PC-3 (cell line): ENCODE results near the gene TMEM233. TPM values are rescaled to one million over a fixed set of nuclear protein-coding genes. Genes with fewer than 3 reads are reported as not detected.

Experiments used
- ATAC-seq: fragments of 200-7000 bp; cut with Tn5 transposase; 2 replicates; pipeline ENCODE4 v1.9.1; 2020; ENCODE audit warnings: mild to moderate bottlenecking, moderate library complexity
- BruUV-seq: library from RNA; stranded (reverse); fragments of 400-500 nt; replicated peaks from 2 replicates; lab custom pipeline; 2021; lab: Mats Ljungman, UMichigan
- CTCF ChIA-PET: fragments of 300-600 bp; sonication (Branson Sonifier 250); formaldehyde crosslinking; loops from one replicate; lab custom pipeline; 2022; ENCODE audit warnings: antibody characterized with exemption; lab: Charles Lee
- POLR2A ChIA-PET: fragments of 300-600 bp; sonication (Branson Sonifier 250); formaldehyde crosslinking; loops from one replicate; lab custom pipeline; 2022; ENCODE audit warnings: antibody characterized with exemption; ENCODE audit not compliant: unreplicated experiment; lab: Charles Lee
- DNase-seq: peaks from one replicate; pipeline ENCODE4 v3.0.0-alpha.2; 2015
- H2AFZ ChIP-seq: fragments of 300-600 bp; sonication (generic); 2 replicates; pipeline ENCODE4 v1.6.0; 2016; ENCODE audit warnings: antibody characterized with exemption, low read length
- H3F3A ChIP-seq: fragments of 300-600 bp; sonication (generic); one replicate; pipeline ENCODE4 v1.6.0; 2017; ENCODE audit warnings: antibody characterized with exemption, low read length, control low read depth, mild to moderate bottlenecking; ENCODE audit not compliant: unreplicated experiment
- H3K27ac ChIP-seq: fragments of 300-600 bp; sonication (generic); 2 replicates; pipeline ENCODE4 v1.5.1; 2016; ENCODE audit warnings: mild to moderate bottlenecking, low read length
- H3K27me3 ChIP-seq: fragments of 300-600 bp; sonication (generic); 2 replicates; pipeline ENCODE4 v1.6.1; 2016; ENCODE audit warnings: low read length, mixed read lengths
- H3K36me3 ChIP-seq: fragments of 300-600 bp; sonication (generic); 2 replicates; pipeline ENCODE4 v1.6.1; 2016; ENCODE audit warnings: low read depth, mixed run types, low read length, mixed read lengths
- H3K4me1 ChIP-seq: fragments of 300-600 bp; sonication (generic); 2 replicates; pipeline ENCODE4 v1.5.1; 2016; ENCODE audit warnings: low read length; ENCODE audit not compliant: insufficient read depth
- H3K4me2 ChIP-seq: fragments of 300-600 bp; sonication (generic); 2 replicates; pipeline ENCODE4 v1.6.0; 2016; ENCODE audit warnings: low read length
- H3K4me3 ChIP-seq: fragments of 300-600 bp; sonication (generic); 2 replicates; pipeline ENCODE4 v1.5.1; 2016; ENCODE audit warnings: mild to moderate bottlenecking, low read length, mixed read lengths
- H3K79me2 ChIP-seq: fragments of 300-600 bp; sonication (generic); 2 replicates; pipeline ENCODE4 v1.6.1; 2017; ENCODE audit warnings: low read length, mixed read lengths
- H3K9ac ChIP-seq: fragments of 300-600 bp; sonication (generic); 2 replicates; pipeline ENCODE4 v1.6.0; 2016; ENCODE audit warnings: mild to moderate bottlenecking, low read length
- H3K9me2 ChIP-seq: fragments of 300-600 bp; sonication (generic); replicated peaks from 2 replicates; pipeline ENCODE4 v1.6.1; 2016; ENCODE audit warnings: mixed run types, low read length, mixed read lengths
- H3K9me3 ChIP-seq: fragments of 300-600 bp; sonication (generic); 2 replicates; pipeline ENCODE4 v1.6.1; 2016; ENCODE audit warnings: low read length, mixed read lengths
- H4K20me1 ChIP-seq: fragments of 300-600 bp; sonication (generic); 2 replicates; pipeline ENCODE4 v1.6.1; 2016; ENCODE audit warnings: low read length, mixed read lengths
- EZH2 ChIP-seq: fragments of 300-600 bp; sonication (generic); IDR thresholded peaks from one replicate; pipeline ENCODE4 v1.6.1; 2017; ENCODE audit warnings: antibody characterized with exemption, mild to moderate bottlenecking, low read length; ENCODE audit not compliant: unreplicated experiment
- EZH2phosphoT487 ChIP-seq: fragments of 300-600 bp; sonication (generic); IDR thresholded peaks from 2 replicates; pipeline ENCODE4 v1.6.1; 2018; ENCODE audit warnings: mild to moderate bottlenecking, antibody characterized with exemption, low read length, borderline replicate concordance
- intact Hi-C: fragments of 100-400 bp; cut with micrococcal nuclease; formaldehyde crosslinking; loops from 2 replicates; pipeline ENCODE4 v1.9.0; 2023
- total RNA-seq: library from RNA; depleted of rRNA; stranded (reverse); fragments of >200 nt; gene quantifications from 2 replicates; pipeline ENCODE4 v1.2.3, GENCODE V29; 2014
- TF ChIP-seq, protein P1 (sequence below): fragments of 300-600 bp; sonication (generic); conservative IDR thresholded peaks from 2 replicates; pipeline ENCODE4 v1.5.1; 2017; ENCODE audit warnings: antibody characterized with exemption, low read depth, mild to moderate bottlenecking, low read length

Gene TMEM233
- total RNA-seq, 1 experiment from 2014 or later, result not detected

DNA sequence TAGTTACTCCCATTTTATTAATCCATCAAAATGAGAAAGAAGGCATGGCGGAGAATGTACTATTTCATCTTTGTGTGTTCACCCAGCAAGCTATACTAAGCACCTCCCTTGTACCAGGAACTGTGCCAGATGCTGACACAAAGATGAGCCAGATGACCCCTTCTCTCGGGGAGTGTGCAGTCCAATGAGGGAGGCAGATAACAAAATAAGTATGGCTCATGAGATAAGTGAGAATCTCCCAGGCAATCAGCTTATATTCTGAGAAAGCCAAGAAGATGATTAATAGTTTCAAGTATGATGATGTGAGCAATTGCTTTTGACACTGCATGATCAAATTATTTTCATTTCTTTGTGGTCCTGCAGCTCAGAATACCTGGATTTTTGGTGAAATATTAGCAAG is 1.3 kb upstream of the TMEM233 start:
- Histone ChIP-seq H3K9me3 (no peaks in the 10 kb centered on the region), H3K36me3 (no peaks in the 10 kb centered on the region), H3F3A (no peaks in the 10 kb centered on the region), H3K27ac (no peak overlapping the region), H3K79me2 (no peaks in the 10 kb centered on the region), H3K4me1 (no peaks in the 10 kb centered on the region), H4K20me1 (no peaks in the 10 kb centered on the region), H3K9me2 (no peaks in the 10 kb centered on the region), H3K4me2 (no peak overlapping the region), H3K9ac (no peak overlapping the region), H3K4me3 (no peak overlapping the region), H3K27me3 (peaks cover 84% of the 10 kb centered on the region), H2AFZ (no peak overlapping the region)
- DNase-seq (peak; percentile 44), ATAC-seq (no peak)
- ChIA-PET POLR2A (no interaction called here), CTCF (no interaction called here)
- no TSS peak for BruUV-seq
- TF ChIP-seq, protein P1, sequence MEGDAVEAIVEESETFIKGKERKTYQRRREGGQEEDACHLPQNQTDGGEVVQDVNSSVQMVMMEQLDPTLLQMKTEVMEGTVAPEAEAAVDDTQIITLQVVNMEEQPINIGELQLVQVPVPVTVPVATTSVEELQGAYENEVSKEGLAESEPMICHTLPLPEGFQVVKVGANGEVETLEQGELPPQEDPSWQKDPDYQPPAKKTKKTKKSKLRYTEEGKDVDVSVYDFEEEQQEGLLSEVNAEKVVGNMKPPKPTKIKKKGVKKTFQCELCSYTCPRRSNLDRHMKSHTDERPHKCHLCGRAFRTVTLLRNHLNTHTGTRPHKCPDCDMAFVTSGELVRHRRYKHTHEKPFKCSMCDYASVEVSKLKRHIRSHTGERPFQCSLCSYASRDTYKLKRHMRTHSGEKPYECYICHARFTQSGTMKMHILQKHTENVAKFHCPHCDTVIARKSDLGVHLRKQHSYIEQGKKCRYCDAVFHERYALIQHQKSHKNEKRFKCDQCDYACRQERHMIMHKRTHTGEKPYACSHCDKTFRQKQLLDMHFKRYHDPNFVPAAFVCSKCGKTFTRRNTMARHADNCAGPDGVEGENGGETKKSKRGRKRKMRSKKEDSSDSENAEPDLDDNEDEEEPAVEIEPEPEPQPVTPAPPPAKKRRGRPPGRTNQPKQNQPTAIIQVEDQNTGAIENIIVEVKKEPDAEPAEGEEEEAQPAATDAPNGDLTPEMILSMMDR, result no peak
- TF ChIP-seq EZH2phosphoT487 (no peak), EZH2 (no peak)
- intact Hi-C loops, result no loop called here

DNA sequence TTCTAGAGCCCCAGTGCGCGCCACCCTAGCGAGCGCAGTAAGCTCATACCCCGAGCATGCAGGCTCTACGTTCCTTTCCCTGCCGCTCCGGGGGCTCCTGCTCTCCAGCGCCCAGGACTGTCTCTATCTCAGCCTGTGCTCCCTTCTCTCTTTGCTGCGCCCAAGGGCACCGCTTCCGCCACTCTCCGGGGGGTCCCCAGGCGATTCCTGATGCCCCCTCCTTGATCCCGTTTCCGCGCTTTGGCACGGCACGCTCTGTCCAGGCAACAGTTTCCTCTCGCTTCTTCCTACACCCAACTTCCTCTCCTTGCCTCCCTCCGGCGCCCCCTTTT is 791 bp downstream of the TMEM233 start:
- ATAC-seq, result no peak

GRCh38 chr12:119594772-119595445 is 1.3 kb downstream of the TMEM233 start:
- no peaks in the 10 kb centered on the region for H3K9me3 ChIP-seq
- no peaks in the 10 kb centered on the region for H3K9me2 ChIP-seq
- BruUV-seq, result no TSS peak
- no peak overlapping the region for H3K9ac ChIP-seq
- H3K4me2 ChIP-seq, result no peak overlapping the region
- no peaks in the 10 kb centered on the region for H3F3A ChIP-seq
- no peaks in the 10 kb centered on the region for H4K20me1 ChIP-seq
- ChIA-PET CTCF (no interaction called here), POLR2A (interaction anchor here (0.7 kb wide), 1 partner anchor 13 kb away, joined by 4 read pairs; no protein-coding TSS in a partner anchor)
- H3K4me3 ChIP-seq, result no peak overlapping the region
- H3K36me3 ChIP-seq, result no peaks in the 10 kb centered on the region
- H3K27ac ChIP-seq, result no peak overlapping the region
- no peak for ATAC-seq
- no peaks in the 10 kb centered on the region for H3K79me2 ChIP-seq
- H3K27me3 ChIP-seq, result peaks cover 83% of the 10 kb centered on the region
- no peaks in the 10 kb centered on the region for H3K4me1 ChIP-seq
- intact Hi-C loops, result no loop called here
- TF ChIP-seq, protein P1, result no peak
- TF ChIP-seq EZH2phosphoT487 (no peak), EZH2 (no peak)
- no peak for DNase-seq
- H2AFZ ChIP-seq, result no peak overlapping the region

More for the DNA sequence above, 791 bp downstream of the TMEM233 start:
- Histone ChIP-seq H3K79me2 (no peaks in the 10 kb centered on the region), H3K9me3 (no peaks in the 10 kb centered on the region), H3K9me2 (no peaks in the 10 kb centered on the region), H3K4me1 (no peaks in the 10 kb centered on the region), H3K9ac (no peak overlapping the region), H3K4me2 (no peak overlapping the region), H3K27ac (no peak overlapping the region), H3K27me3 (peaks cover 83% of the 10 kb centered on the region), H3K4me3 (no peak overlapping the region), H3F3A (no peaks in the 10 kb centered on the region), H4K20me1 (no peaks in the 10 kb centered on the region), H2AFZ (no peak overlapping the region), H3K36me3 (no peaks in the 10 kb centered on the region)
- TF ChIP-seq EZH2 (no peak), EZH2phosphoT487 (no peak)
- TF ChIP-seq, protein P1, result no peak
- ChIA-PET POLR2A (no interaction called here), CTCF (no interaction called here)
- DNase-seq, result no peak
- BruUV-seq, result no TSS peak
- intact Hi-C loops, result no loop called here
